ENCODE measurements around the gene OSGEP.

OSGEP gene

DNA sequence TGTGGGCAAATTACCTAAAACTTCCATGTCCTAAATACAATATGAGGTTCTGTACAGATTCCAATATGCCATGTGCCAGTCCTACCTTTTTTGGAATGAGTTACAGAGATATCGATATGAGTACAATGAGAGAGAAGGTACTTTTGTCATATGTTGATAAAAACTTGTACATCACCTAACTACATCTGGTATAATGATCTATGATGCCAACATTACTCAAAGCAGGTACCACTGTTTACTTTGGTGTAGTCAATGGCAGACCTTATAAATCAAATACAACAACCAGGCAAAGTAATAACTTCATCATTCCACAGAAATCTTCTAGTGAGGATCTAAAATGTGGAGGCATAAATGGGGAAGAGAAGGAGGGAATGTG lies 54.0 kb downstream of the OSGEP start:
- TF ChIP-seq, protein P1, sequence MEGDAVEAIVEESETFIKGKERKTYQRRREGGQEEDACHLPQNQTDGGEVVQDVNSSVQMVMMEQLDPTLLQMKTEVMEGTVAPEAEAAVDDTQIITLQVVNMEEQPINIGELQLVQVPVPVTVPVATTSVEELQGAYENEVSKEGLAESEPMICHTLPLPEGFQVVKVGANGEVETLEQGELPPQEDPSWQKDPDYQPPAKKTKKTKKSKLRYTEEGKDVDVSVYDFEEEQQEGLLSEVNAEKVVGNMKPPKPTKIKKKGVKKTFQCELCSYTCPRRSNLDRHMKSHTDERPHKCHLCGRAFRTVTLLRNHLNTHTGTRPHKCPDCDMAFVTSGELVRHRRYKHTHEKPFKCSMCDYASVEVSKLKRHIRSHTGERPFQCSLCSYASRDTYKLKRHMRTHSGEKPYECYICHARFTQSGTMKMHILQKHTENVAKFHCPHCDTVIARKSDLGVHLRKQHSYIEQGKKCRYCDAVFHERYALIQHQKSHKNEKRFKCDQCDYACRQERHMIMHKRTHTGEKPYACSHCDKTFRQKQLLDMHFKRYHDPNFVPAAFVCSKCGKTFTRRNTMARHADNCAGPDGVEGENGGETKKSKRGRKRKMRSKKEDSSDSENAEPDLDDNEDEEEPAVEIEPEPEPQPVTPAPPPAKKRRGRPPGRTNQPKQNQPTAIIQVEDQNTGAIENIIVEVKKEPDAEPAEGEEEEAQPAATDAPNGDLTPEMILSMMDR (IDR thresholded peaks at IDR 0.05; ENCODE audit: insufficient read depth, low read length, poor library complexity, severe bottlenecking): no peak
- no peak for DNase-seq (ENCODE audit: extremely low read depth, insufficient read length)
- Histone ChIP-seq H3K27me3 (replicated peaks; ENCODE audit: control insufficient read depth, insufficient read depth, low read length) (no peaks in the 10 kb centered on the region), H3K36me3 (ENCODE audit: control insufficient read depth, insufficient read depth, low read length) (peaks cover 30% of the 10 kb centered on the region), H3K4me3 (replicated peaks; ENCODE audit: low read depth, low read length) (no peak overlapping the region)

DNA sequence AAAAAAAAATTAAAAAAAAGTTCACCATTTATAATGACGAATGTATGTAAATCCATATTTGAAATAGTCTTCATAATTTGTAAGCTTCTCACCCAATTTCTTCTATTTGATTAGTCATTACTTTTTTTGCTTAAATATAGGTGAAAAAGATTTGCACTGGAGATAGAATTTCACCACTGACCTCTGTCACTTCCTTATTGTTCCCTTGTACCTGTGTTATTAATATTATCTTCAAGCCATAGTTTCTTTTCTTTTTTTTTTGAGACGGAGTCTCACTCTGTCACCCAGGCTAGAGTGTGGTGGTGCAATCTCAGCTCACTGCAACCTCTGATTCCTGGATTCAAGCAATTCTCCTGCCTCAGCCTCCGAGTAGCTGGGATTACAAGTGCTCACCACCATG lies 57.1 kb downstream of the OSGEP start:
- no peak for DNase-seq (ENCODE audit: extremely low read depth, insufficient read length)
- H3K4me3 ChIP-seq (replicated peaks; ENCODE audit: low read depth, low read length): no peak overlapping the region
- TF ChIP-seq, protein P1 (IDR thresholded peaks at IDR 0.05; ENCODE audit: insufficient read depth, low read length, poor library complexity, severe bottlenecking): no peak
- peaks cover 24% of the 10 kb centered on the region for H3K36me3 ChIP-seq (ENCODE audit: control insufficient read depth, insufficient read depth, low read length)
- H3K27me3 ChIP-seq (replicated peaks; ENCODE audit: control insufficient read depth, insufficient read depth, low read length): no peaks in the 10 kb centered on the region
